Breast epithelium (tissue), 4 donors: ENCODE data around the gene SERPINA12. TPM values are rescaled to one million over a fixed set of nuclear protein-coding genes. Genes with fewer than 3 reads are reported as not detected.

Experiments used
- DNase-seq, 2 donors: peaks; one replicate each; pipeline ENCODE4 v3.0.0-alpha.2; 2019; ENCODE audit warnings: low spot score in 2 of 2
- H3K27ac ChIP-seq, 2 donors: fragments of 200-600 bp; sonication (generic) in 1 of 2; one replicate each; pipeline ENCODE4 v1.5.1; 2016 to 2019; ENCODE audit warnings: mild to moderate bottlenecking in 1 of 2
- H3K27me3 ChIP-seq, 2 donors: fragments of 200-600 bp; sonication (generic) in 1 of 2; one replicate each; pipeline versions ENCODE4 v1.5.1 to v1.6.0; 2017 to 2019; ENCODE audit warnings: control low read depth in 1 of 2, mild to moderate bottlenecking in 1 of 2
- H3K36me3 ChIP-seq: fragments of 200-600 bp; one replicate; pipeline ENCODE4 v1.5.1; 2019
- H3K4me1 ChIP-seq, 2 donors: fragments of 200-600 bp; sonication (generic); one replicate each; pipeline ENCODE4 v1.5.1; 2016 to 2019; ENCODE audit warnings: control low read depth in 1 of 2
- H3K4me3 ChIP-seq, 3 donors: fragments of 200-600 bp; sonication (generic); 1 replicate in 2 of 3; 2 replicates in 1 of 3; pipeline ENCODE4 v1.5.1; 2016 to 2019; ENCODE audit warnings: mild to moderate bottlenecking in 3 of 3, moderate library complexity in 2 of 3
- H3K9me3 ChIP-seq, 2 donors: fragments of 200-600 bp; sonication (generic) in 1 of 2; one replicate each; pipeline ENCODE4 v1.5.1; 2016 to 2019; ENCODE audit warnings: control low read depth in 1 of 2
- CTCF ChIP-seq, 3 donors: fragments of 450-650 bp; IDR thresholded peaks; one replicate each; pipeline ENCODE4 v1.5.1; 2016 to 2017; ENCODE audit warnings: antibody characterized with exemption in 3 of 3, mild to moderate bottlenecking in 3 of 3, moderate library complexity in 3 of 3
- POLR2A ChIP-seq: fragments of 450-650 bp; IDR thresholded peaks from one replicate; pipeline ENCODE4 v1.6.1; 2016; ENCODE audit warnings: antibody characterized with exemption, mild to moderate bottlenecking, moderate library complexity
- POLR2AphosphoS5 ChIP-seq, 3 donors: sonication (generic); formaldehyde crosslinking; IDR thresholded peaks; one replicate each; pipeline ENCODE4 v1.6.1; 2017; ENCODE audit warnings: antibody characterized with exemption in 3 of 3
- intact Hi-C: fragments of 100-400 bp; cut with DNase I; formaldehyde crosslinking; loops from one replicate; pipeline ENCODE4 v1.15.1; 2023; ENCODE audit warnings: low total_unique reads
- total RNA-seq, 3 donors: library from RNA; depleted of rRNA; stranded (reverse); fragments of >200 nt; gene quantifications; one replicate each; pipeline ENCODE4 v1.1.0, GENCODE V29; 2016

Gene SERPINA12
- total RNA-seq, 3 donors from 2014 or later, result not detected

GRCh38 chr14:94535506-94535905 lies 26.2 kb upstream of the SERPINA12 start:
- DNase-seq, result no peak
- Histone ChIP-seq H3K27ac (no peak overlapping the region), H3K36me3 (no peaks in the 10 kb centered on the region), H3K4me1 (no peaks in the 10 kb centered on the region), H3K27me3 (no peaks in the 10 kb centered on the region), H3K9me3 (no peaks in the 10 kb centered on the region), H3K4me3 (no peak overlapping the region)
- intact Hi-C loops, result no loop called here
- TF ChIP-seq POLR2AphosphoS5 (IDR thresholded peaks at IDR 0.05) (no peak), CTCF (IDR thresholded peaks at IDR 0.05) (no peak), POLR2A (no peak)

- Histone ChIP-seq H3K4me3 (no peak overlapping the region), H3K36me3 (no peaks in the 10 kb centered on the region), H3K9me3 (no peaks in the 10 kb centered on the region), H3K4me1 (no peaks in the 10 kb centered on the region), H3K27me3 (no peaks in the 10 kb centered on the region), H3K27ac (no peak overlapping the region)
- TF ChIP-seq POLR2AphosphoS5 (IDR thresholded peaks at IDR 0.05) (no peak), CTCF (IDR thresholded peaks at IDR 0.05) (no peak), POLR2A (no peak)
- no peak for DNase-seq
- intact Hi-C loops, result no loop called here
Observed at GRCh38 chr14:94532447-94532846, 23.2 kb upstream of the SERPINA12 start.

- intact Hi-C loops, result no loop called here
- Histone ChIP-seq H3K27ac (no peak overlapping the region), H3K9me3 (no peaks in the 10 kb centered on the region), H3K36me3 (no peaks in the 10 kb centered on the region), H3K27me3 (no peaks in the 10 kb centered on the region), H3K4me1 (no peaks in the 10 kb centered on the region), H3K4me3 (no peak overlapping the region)
- DNase-seq, result no peak
- TF ChIP-seq POLR2AphosphoS5 (IDR thresholded peaks at IDR 0.05) (no peak), CTCF (IDR thresholded peaks at IDR 0.05) (no peak)
Observed at GRCh38 chr14:94531187-94531586, 21.9 kb upstream of the SERPINA12 start.

- intact Hi-C loops, result no loop called here
- no peaks in the 10 kb centered on the region for H3K4me1 ChIP-seq
- no peaks in the 10 kb centered on the region for H3K36me3 ChIP-seq
- no peak for TF ChIP-seq POLR2AphosphoS5 (IDR thresholded peaks at IDR 0.05)
- no peak for TF ChIP-seq POLR2A
- no peak for TF ChIP-seq CTCF (IDR thresholded peaks at IDR 0.05)
- no peak overlapping the region for H3K4me3 ChIP-seq
- no peak for DNase-seq
- H3K27me3 ChIP-seq, result no peaks in the 10 kb centered on the region
- H3K9me3 ChIP-seq, result no peaks in the 10 kb centered on the region
- H3K27ac ChIP-seq, result no peak overlapping the region
Observed at GRCh38 chr14:94524093-94524492, 14.8 kb upstream of the SERPINA12 start.

GRCh38 chr14:94523265-94523664 lies 14.0 kb upstream of the SERPINA12 start:
- Histone ChIP-seq H3K4me1 (no peaks in the 10 kb centered on the region), H3K9me3 (no peaks in the 10 kb centered on the region), H3K27me3 (no peaks in the 10 kb centered on the region), H3K27ac (no peak overlapping the region), H3K4me3 (no peak overlapping the region), H3K36me3 (no peaks in the 10 kb centered on the region)
- no peak for DNase-seq
- TF ChIP-seq POLR2AphosphoS5 (IDR thresholded peaks at IDR 0.05) (no peak), POLR2A (no peak), CTCF (IDR thresholded peaks at IDR 0.05) (no peak)
- intact Hi-C loops, result no loop called here
